Hepatocyte (in vitro differentiated cells): Measurements from ENCODE around the gene TMEM107. TPM values are rescaled to one million over a fixed set of nuclear protein-coding genes. Genes with fewer than 3 reads are reported as not detected.
A peak's percentile ranks its signal among the peaks of the same experiment; 100 is the strongest.

ENCODE experiments used
- DNase-seq: peaks from one replicate; pipeline ENCODE4 v3.0.0-alpha.2; 2016; ENCODE audit warnings: low spot score
- H2AFZ ChIP-seq: fragments of 200-600 bp; sonication (generic); 2 replicates; pipeline ENCODE4 v1.6.0; 2016; ENCODE audit warnings: antibody characterized with exemption, mild to moderate bottlenecking
- H3K27ac ChIP-seq: fragments of 200-600 bp; sonication (generic); 2 replicates; pipeline ENCODE4 v1.5.1; 2016; ENCODE audit warnings: mild to moderate bottlenecking
- H3K27me3 ChIP-seq: fragments of 200-600 bp; sonication (generic); 2 replicates; pipeline ENCODE4 v1.6.1; 2016
- H3K36me3 ChIP-seq: fragments of 200-600 bp; sonication (generic); replicated peaks from 2 replicates; pipeline ENCODE4 v1.5.1; 2016; ENCODE audit warnings: low read depth; ENCODE audit not compliant: insufficient read depth
- H3K4me1 ChIP-seq: fragments of 200-600 bp; sonication (generic); 2 replicates; pipeline ENCODE4 v1.5.1; 2016; ENCODE audit warnings: mild to moderate bottlenecking, moderate library complexity; ENCODE audit not compliant: insufficient read depth
- H3K4me2 ChIP-seq: fragments of 200-600 bp; sonication (generic); 2 replicates; pipeline ENCODE4 v1.6.0; 2016
- H3K4me3 ChIP-seq: fragments of 200-600 bp; sonication (generic); 2 replicates; pipeline ENCODE4 v1.5.1; 2016; ENCODE audit warnings: mild to moderate bottlenecking
- H3K79me2 ChIP-seq: fragments of 200-600 bp; sonication (generic); 2 replicates; pipeline ENCODE4 v1.6.0; 2017; ENCODE audit warnings: mild to moderate bottlenecking
- H3K9me2 ChIP-seq: fragments of 200-600 bp; sonication (generic); replicated peaks from 2 replicates; pipeline ENCODE4 v1.6.0; 2017; ENCODE audit warnings: mild to moderate bottlenecking; ENCODE audit not compliant: insufficient read depth
- H3K9me3 ChIP-seq: fragments of 200-600 bp; sonication (generic); 2 replicates; pipeline ENCODE4 v1.5.1; 2016; ENCODE audit warnings: low read depth, mild to moderate bottlenecking
- H4K20me1 ChIP-seq: fragments of 200-600 bp; sonication (generic); 2 replicates; pipeline ENCODE4 v1.6.0; 2016; ENCODE audit warnings: mild to moderate bottlenecking; ENCODE audit not compliant: insufficient read depth, poor library complexity, severe bottlenecking
- EZH2 ChIP-seq: fragments of 200-600 bp; sonication (generic); IDR thresholded peaks from 2 replicates; pipeline ENCODE4 v1.6.1; 2016; ENCODE audit warnings: antibody characterized with exemption, mild to moderate bottlenecking, borderline replicate concordance
- EZH2phosphoT487 ChIP-seq: fragments of 200-600 bp; sonication (generic); IDR thresholded peaks from one replicate; pipeline ENCODE4 v1.6.1; 2018; ENCODE audit warnings: antibody characterized with exemption, mild to moderate bottlenecking, low read depth, moderate library complexity; ENCODE audit not compliant: unreplicated experiment, severe bottlenecking
- WGBS: methylation state at CpG from one replicate; pipeline ENCODE4 v1.1.6; 2016; ENCODE audit warnings: low lambda C conversion rate; ENCODE audit errors: missing lambda C conversion rate; 5-methylcytosine and 5-hydroxymethylcytosine counted together
- polyA plus RNA-seq: library from polyadenylated mRNA; unstranded; fragments of >200 nt; fragmentation: Nextera tagmentation; extraction: Ambion mirVana; gene quantifications from 2 replicates; pipeline ENCODE4 v1.2.1, GENCODE V29; 2016
- total RNA-seq: library from RNA; depleted of rRNA; stranded (reverse); fragments of >200 nt; gene quantifications from 2 replicates; pipeline ENCODE4 v1.2.3, GENCODE V29; 2014
- TF ChIP-seq, protein P1 (sequence below): fragments of 200-600 bp; sonication (generic); IDR thresholded peaks from 2 replicates; pipeline ENCODE4 v1.5.1; 2016; ENCODE audit warnings: antibody characterized with exemption, mild to moderate bottlenecking; ENCODE audit not compliant: poor library complexity

Gene TMEM107
- total and polyA plus RNA-seq, 2 experiments from 2014 or later = 12.8 to 21.1 TPM

DNA sequence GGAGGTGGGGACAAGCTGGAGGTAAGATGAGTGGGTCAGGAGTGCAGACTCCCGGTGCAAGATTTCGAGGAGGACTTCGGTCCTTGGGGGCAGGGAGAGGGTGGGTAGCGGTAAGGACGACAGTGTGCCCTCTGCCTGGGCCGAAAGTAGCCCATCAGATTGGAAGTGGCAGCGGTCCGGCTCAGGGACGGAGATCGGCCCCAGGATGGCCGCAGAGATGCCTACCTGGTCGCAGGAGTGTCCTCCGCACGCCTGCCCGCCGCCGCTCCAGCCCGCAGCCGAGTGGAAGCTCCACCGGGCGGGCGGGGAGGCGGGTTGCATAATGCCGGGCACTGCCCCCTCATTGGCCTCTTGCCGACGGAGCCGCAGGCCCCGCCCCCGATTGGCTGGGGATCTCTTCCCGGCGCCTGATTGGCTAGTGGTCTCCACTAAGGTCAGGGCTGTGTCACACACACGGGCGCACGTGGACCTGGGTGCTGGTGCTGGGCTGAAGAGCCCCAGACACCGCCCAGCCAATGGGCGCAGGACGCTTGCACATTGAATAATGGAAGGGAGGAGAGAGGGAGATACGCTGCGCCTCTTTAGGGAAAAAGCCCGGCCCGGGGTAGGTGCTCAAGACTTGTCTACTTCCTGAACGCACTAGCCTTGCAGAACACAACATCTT is 23.9 kb downstream of the TMEM107 start, which contains the start of gene PER1:
Gene PER1, minus strand, starts transcription at position 293 of the 664 bp plus-strand sequence. CDS start 1,698 bp downstream, outside the sequence.
- H3K27me3 ChIP-seq = no peaks in the 10 kb centered on the region
- H3K9me2 ChIP-seq = no peaks in the 10 kb centered on the region
- peak within 1 kb of the TSS; percentile 62 for H3K4me3 ChIP-seq
- H3K4me1 ChIP-seq = peaks cover 33% of the 10 kb centered on the region
- peak within 1 kb of the TSS; percentile 87 for H3K4me2 ChIP-seq
- no peak within 1 kb of the TSS for H2AFZ ChIP-seq
- H3K36me3 ChIP-seq = no peaks in the 10 kb centered on the region
- peak; percentile 97 for DNase-seq
- no peaks in the 10 kb centered on the region for H3K9me3 ChIP-seq
- peak within 1 kb of the TSS; percentile 99 for H3K27ac ChIP-seq
- H3K79me2 ChIP-seq = peaks cover 53% of the 10 kb centered on the region
- WGBS = 9% methylated on average over 22 of the region's 42 CpGs
- TF ChIP-seq EZH2phosphoT487 (no peak), EZH2 (no peak)
- TF ChIP-seq, protein P1, sequence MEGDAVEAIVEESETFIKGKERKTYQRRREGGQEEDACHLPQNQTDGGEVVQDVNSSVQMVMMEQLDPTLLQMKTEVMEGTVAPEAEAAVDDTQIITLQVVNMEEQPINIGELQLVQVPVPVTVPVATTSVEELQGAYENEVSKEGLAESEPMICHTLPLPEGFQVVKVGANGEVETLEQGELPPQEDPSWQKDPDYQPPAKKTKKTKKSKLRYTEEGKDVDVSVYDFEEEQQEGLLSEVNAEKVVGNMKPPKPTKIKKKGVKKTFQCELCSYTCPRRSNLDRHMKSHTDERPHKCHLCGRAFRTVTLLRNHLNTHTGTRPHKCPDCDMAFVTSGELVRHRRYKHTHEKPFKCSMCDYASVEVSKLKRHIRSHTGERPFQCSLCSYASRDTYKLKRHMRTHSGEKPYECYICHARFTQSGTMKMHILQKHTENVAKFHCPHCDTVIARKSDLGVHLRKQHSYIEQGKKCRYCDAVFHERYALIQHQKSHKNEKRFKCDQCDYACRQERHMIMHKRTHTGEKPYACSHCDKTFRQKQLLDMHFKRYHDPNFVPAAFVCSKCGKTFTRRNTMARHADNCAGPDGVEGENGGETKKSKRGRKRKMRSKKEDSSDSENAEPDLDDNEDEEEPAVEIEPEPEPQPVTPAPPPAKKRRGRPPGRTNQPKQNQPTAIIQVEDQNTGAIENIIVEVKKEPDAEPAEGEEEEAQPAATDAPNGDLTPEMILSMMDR = no peak
- H4K20me1 ChIP-seq = peaks cover 43% of the 10 kb centered on the region

DNA sequence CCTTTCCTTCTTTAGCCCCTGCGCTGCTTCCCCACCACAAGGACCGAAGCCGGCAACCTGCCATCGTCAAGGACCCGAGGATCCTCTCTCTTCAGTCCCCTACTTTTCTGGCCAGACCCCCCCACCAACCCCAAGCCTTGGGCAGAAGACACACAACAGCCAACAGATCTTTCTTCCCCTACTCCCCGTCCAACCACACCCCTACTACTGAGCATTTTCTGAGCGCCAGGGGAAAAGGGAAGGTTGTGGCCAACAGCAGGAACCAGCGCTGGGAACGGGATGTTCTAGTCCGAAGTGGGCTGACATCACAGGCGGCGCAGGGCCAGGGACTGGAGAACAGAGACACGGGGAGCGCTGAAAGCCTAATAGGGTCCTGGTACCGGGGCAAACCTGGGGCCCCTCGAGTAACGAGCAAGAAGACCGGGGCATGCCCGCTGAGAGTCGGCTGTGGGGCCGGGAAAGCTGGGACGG is 24.5 kb downstream of the TMEM107 start:
- H3K79me2 ChIP-seq = peaks cover 53% of the 10 kb centered on the region
- H3K4me2 ChIP-seq = peak overlapping the region; percentile 87
- peak; percentile 78 for DNase-seq
- H3K27me3 ChIP-seq = no peaks in the 10 kb centered on the region
- peaks cover 30% of the 10 kb centered on the region for H3K4me1 ChIP-seq
- TF ChIP-seq EZH2 (no peak), EZH2phosphoT487 (no peak)
- TF ChIP-seq, protein P1 = no peak
- peak overlapping the region; percentile 99 for H3K27ac ChIP-seq
- 1% methylated on average over 22 of the region's 22 CpGs for WGBS
- no peaks in the 10 kb centered on the region for H3K36me3 ChIP-seq
- peak overlapping the region; percentile 62 for H3K4me3 ChIP-seq
- H2AFZ ChIP-seq = no peak overlapping the region
- H4K20me1 ChIP-seq = peaks cover 49% of the 10 kb centered on the region
- H3K9me3 ChIP-seq = no peaks in the 10 kb centered on the region
- H3K9me2 ChIP-seq = no peaks in the 10 kb centered on the region

DNA sequence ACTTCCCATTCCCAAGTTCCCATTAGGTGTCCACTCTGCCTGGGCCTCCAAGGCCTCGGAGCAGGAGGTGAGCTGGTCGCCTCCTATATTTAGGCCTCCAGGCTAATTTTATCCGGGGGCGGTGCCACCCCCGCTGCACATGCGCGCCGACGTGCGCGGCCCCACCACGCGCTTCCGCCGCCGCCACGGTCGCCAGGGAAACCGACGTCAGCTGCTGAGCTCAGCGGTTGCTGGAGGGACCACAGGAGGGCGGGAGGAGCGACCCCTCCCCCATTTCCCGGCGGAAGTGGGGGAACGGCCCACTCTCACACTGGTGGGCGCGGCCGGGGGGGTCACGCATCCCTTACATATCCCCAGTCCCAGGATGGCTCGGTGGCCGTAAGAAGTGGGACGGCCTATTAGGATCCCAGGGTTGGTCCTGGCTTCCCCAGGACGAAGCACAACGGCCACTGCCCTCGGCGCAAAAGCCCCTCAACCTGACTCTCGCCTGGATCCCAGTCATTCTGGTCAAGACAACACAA is 25.0 kb downstream of the TMEM107 start:
- Histone ChIP-seq H3K4me2 (peak overlapping the region; percentile 87), H3K36me3 (no peaks in the 10 kb centered on the region), H3K9me3 (no peaks in the 10 kb centered on the region), H2AFZ (no peak overlapping the region), H3K4me3 (peak overlapping the region; percentile 62), H3K4me1 (peaks cover 30% of the 10 kb centered on the region), H3K27me3 (no peaks in the 10 kb centered on the region), H3K9me2 (no peaks in the 10 kb centered on the region), H4K20me1 (peaks cover 54% of the 10 kb centered on the region), H3K79me2 (peaks cover 53% of the 10 kb centered on the region), H3K27ac (peak overlapping the region; percentile 99)
- 2% methylated on average over 37 of the region's 38 CpGs for WGBS
- no peak for TF ChIP-seq EZH2
- TF ChIP-seq, protein P1 = no peak
- DNase-seq = peak; percentile 93
